GM23338 (cell line): Measurements from ENCODE around the gene TOR1AIP2.

Experiments
- CREB1 ChIP-seq: fragments of 250-450 bp; sonication (Bioruptor Pico); IDR thresholded peaks from 2 replicates; pipeline ENCODE4 v1.5.0; 2020; ENCODE audit warnings: low read depth, mild to moderate bottlenecking, moderate library complexity
- CTCF ChIP-seq, 2 experiments: fragments of 200-600 bp in 1 of 2; sonication (generic) in 1 of 2; conservative IDR thresholded peaks; 2 replicates each; pipeline versions ENCODE4 v1.5.1 to v1.6.1; 2016 to 2017; ENCODE audit warnings: antibody characterized with exemption in 2 of 2, low read depth in 2 of 2, mild to moderate bottlenecking in 2 of 2, moderate library complexity in 1 of 2
- ETS1 ChIP-seq: IDR thresholded peaks from 2 replicates; pipeline ENCODE4 v1.6.1; 2016; ENCODE audit warnings: antibody characterized with exemption
- EZH2 ChIP-seq: fragments of 200-600 bp; sonication (generic); IDR thresholded peaks from one replicate; pipeline ENCODE4 v1.8.0; 2017; ENCODE audit warnings: antibody characterized with exemption, mild to moderate bottlenecking, low read depth; ENCODE audit not compliant: unreplicated experiment
- EZH2phosphoT487 ChIP-seq: fragments of 200-600 bp; sonication (generic); IDR thresholded peaks from one replicate; pipeline ENCODE4 v1.8.1; 2018; ENCODE audit warnings: antibody characterized with exemption; ENCODE audit not compliant: unreplicated experiment
- JUNB ChIP-seq: IDR thresholded peaks from one replicate; pipeline ENCODE4 v1.6.1; 2016; ENCODE audit warnings: antibody characterized with exemption; ENCODE audit not compliant: unreplicated experiment
- NANOG ChIP-seq: IDR thresholded peaks from 2 replicates; pipeline ENCODE4 v1.6.1; 2016; ENCODE audit warnings: antibody characterized with exemption, borderline replicate concordance
- POLR2AphosphoS5 ChIP-seq: IDR thresholded peaks from 2 replicates; pipeline ENCODE4 v1.6.1; 2016; ENCODE audit warnings: antibody characterized with exemption, low read depth
- REST ChIP-seq: IDR thresholded peaks from one replicate; pipeline ENCODE4 v1.6.1; 2018; ENCODE audit warnings: antibody characterized with exemption; ENCODE audit not compliant: unreplicated experiment
- STAT1 ChIP-seq: IDR thresholded peaks from one replicate; pipeline ENCODE4 v1.6.1; 2016; ENCODE audit warnings: antibody characterized with exemption; ENCODE audit not compliant: unreplicated experiment
- ZNF114 ChIP-seq: fragments of 250-450 bp; sonication (Bioruptor Pico); IDR thresholded peaks from 2 replicates; pipeline ENCODE4 v1.5.0; 2020; ENCODE audit warnings: mild to moderate bottlenecking, moderate library complexity

- TF ChIP-seq NANOG: no peak
- TF ChIP-seq REST: no peak
- TF ChIP-seq EZH2: no peak
- TF ChIP-seq POLR2AphosphoS5: no peak
- no peak for TF ChIP-seq CTCF (conservative IDR thresholded peaks at IDR 0.05; ENCODE audit: low read depth in 2 of 2)
- TF ChIP-seq EZH2phosphoT487: no peak
- no peak for TF ChIP-seq STAT1
- TF ChIP-seq ZNF114 (CRISPR knock-in tag): no peak
- TF ChIP-seq CREB1 (CRISPR knock-in tag): no peak
- TF ChIP-seq JUNB: no peak
- TF ChIP-seq ETS1: no peak
Measured at GRCh38 chr1:179805291-179806195, 72.1 kb downstream of the TOR1AIP2 start.
